Lower lobe of right lung (tissue), 2 donors: Measurements from ENCODE around the gene LTBP4. TPM values are rescaled to one million over a fixed set of nuclear protein-coding genes. Genes with fewer than 3 reads are reported as not detected.
A peak's percentile ranks its signal among the peaks of the same experiment; 100 is the strongest.

ENCODE experiments used
- ATAC-seq, 2 donors: fragments of 200-7000 bp; cut with Tn5 transposase; one replicate each; pipeline ENCODE4 v1.9.1; 2020 to 2022; ENCODE audit warnings: mild to moderate bottlenecking in 2 of 2, moderate library complexity in 2 of 2
- DNase-seq: peaks from one replicate; pipeline ENCODE4 v3.0.0-alpha.2; 2020
- H3K27ac ChIP-seq: fragments of 200-600 bp; one replicate; pipeline ENCODE4 v1.8.0; 2022
- H3K27me3 ChIP-seq: fragments of 200-600 bp; one replicate; pipeline ENCODE4 v1.8.0; 2022; ENCODE audit warnings: low read depth
- H3K36me3 ChIP-seq: fragments of 200-600 bp; one replicate; pipeline ENCODE4 v1.8.0; 2022; ENCODE audit warnings: mild to moderate bottlenecking
- H3K4me1 ChIP-seq: fragments of 200-600 bp; one replicate; pipeline ENCODE4 v1.8.0; 2022
- H3K4me3 ChIP-seq: fragments of 200-600 bp; one replicate; pipeline ENCODE4 v1.8.0; 2022; ENCODE audit warnings: mild to moderate bottlenecking
- H3K9me3 ChIP-seq: fragments of 200-600 bp; one replicate; pipeline ENCODE4 v1.8.0; 2022
- intact Hi-C: fragments of 100-400 bp; cut with DNase I; formaldehyde crosslinking; loops from one replicate; pipeline ENCODE4 v1.11.0; 2022
- total RNA-seq: library from RNA; stranded (reverse); fragmentation: NEBNext Ultra II Directional; extraction: Animal tissue kit (Norgen Biotek cat#: 25700); gene quantifications from one replicate; pipeline ENCODE4 v1.2.1, GENCODE V29; 2021
- TF ChIP-seq, protein P1 (sequence below): fragments of 200-600 bp; IDR thresholded peaks from one replicate; pipeline ENCODE4 v1.8.0; 2022; ENCODE audit warnings: antibody characterized with exemption, mild to moderate bottlenecking
- donor health status: DM: no; HTN: yes; CAD: no; lungs with severe emphysema.

The LTBP4 gene
- total RNA-seq, 1 donor from 2014 or later: 316 TPM

DNA sequence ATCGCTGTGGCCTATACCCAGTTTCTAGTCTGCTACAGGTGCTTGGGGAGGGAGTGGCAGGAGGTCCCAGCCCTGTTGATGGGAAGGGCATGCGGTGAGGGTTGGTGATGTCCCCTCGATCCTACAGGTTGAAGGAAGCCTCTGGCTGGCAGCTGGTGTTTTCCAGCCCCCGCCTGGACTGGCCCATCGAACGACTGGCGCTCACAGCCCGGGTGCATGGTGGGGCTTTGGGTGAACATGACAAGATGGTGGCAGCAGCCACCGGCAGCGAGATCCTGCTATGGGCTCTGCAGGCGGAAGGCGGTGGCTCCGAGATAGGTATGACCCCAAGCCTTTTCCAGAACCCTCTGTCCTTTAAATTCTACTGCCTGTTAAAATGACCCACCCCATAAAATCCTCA, 20.6 kb upstream of the LTBP4 start:
- no peaks in the 10 kb centered on the region for H3K27me3 ChIP-seq
- no peak overlapping the region for H3K4me3 ChIP-seq
- no peaks in the 10 kb centered on the region for H3K9me3 ChIP-seq
- TF ChIP-seq, protein P1, sequence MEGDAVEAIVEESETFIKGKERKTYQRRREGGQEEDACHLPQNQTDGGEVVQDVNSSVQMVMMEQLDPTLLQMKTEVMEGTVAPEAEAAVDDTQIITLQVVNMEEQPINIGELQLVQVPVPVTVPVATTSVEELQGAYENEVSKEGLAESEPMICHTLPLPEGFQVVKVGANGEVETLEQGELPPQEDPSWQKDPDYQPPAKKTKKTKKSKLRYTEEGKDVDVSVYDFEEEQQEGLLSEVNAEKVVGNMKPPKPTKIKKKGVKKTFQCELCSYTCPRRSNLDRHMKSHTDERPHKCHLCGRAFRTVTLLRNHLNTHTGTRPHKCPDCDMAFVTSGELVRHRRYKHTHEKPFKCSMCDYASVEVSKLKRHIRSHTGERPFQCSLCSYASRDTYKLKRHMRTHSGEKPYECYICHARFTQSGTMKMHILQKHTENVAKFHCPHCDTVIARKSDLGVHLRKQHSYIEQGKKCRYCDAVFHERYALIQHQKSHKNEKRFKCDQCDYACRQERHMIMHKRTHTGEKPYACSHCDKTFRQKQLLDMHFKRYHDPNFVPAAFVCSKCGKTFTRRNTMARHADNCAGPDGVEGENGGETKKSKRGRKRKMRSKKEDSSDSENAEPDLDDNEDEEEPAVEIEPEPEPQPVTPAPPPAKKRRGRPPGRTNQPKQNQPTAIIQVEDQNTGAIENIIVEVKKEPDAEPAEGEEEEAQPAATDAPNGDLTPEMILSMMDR: no peak
- no peak for DNase-seq
- intact Hi-C loops: no loop called here
- no peak for ATAC-seq
- H3K27ac ChIP-seq: peak overlapping the region; percentile 66
- peaks cover 11% of the 10 kb centered on the region for H3K4me1 ChIP-seq
- H3K36me3 ChIP-seq: peaks cover 65% of the 10 kb centered on the region

DNA sequence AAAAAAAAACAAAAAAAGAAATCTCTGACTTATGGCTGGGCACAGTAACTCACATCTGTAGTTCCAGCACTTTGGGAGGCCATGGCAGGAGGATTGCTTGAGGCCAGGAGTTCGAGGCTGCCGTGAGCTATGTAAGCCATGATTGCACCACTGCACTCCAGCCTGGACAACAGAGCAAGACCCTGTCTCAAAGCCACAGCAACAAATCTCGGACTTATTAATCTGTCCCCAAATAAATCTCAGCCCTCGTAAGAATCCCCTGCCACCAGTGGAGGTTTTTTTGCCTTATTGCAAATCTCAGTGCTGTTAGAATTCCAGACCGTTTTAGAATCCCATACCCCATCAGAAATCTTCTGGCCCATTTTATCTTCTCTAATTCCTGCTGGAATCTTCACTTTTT, 19.6 kb upstream of the LTBP4 start:
- Histone ChIP-seq H3K27ac (no peak overlapping the region), H3K27me3 (no peaks in the 10 kb centered on the region), H3K4me1 (peaks cover 11% of the 10 kb centered on the region), H3K4me3 (no peak overlapping the region), H3K9me3 (no peaks in the 10 kb centered on the region), H3K36me3 (peaks cover 74% of the 10 kb centered on the region)
- ATAC-seq (no peak), DNase-seq (no peak)
- intact Hi-C loops: no loop called here
- TF ChIP-seq, protein P1: no peak

DNA sequence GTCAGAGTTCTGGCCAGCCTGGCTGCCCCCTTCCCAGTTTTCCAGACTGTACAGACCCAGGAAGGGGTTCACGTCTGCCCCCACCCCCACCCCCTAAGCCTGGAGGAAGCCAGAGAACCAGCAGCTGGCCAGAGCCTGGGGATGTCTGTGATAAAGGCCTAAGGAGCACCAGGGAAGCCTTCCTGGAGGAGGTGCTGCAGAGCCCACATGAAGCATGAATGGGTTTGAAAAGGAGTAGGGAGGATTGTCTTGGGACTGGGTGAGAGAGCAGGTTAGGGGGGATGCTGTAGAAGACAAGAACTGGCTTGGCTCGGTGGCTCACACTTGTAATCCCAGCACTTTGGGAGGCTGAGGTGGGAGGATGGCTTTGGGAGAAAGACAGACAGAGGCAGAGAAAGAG, 18.7 kb upstream of the LTBP4 start:
- ATAC-seq: no peak
- peaks cover 83% of the 10 kb centered on the region for H3K36me3 ChIP-seq
- no peak overlapping the region for H3K4me3 ChIP-seq
- no peaks in the 10 kb centered on the region for H3K27me3 ChIP-seq
- TF ChIP-seq, protein P1: no peak
- H3K27ac ChIP-seq: no peak overlapping the region
- no peaks in the 10 kb centered on the region for H3K9me3 ChIP-seq
- no peak for DNase-seq
- H3K4me1 ChIP-seq: peaks cover 8% of the 10 kb centered on the region
- intact Hi-C loops: no loop called here

DNA sequence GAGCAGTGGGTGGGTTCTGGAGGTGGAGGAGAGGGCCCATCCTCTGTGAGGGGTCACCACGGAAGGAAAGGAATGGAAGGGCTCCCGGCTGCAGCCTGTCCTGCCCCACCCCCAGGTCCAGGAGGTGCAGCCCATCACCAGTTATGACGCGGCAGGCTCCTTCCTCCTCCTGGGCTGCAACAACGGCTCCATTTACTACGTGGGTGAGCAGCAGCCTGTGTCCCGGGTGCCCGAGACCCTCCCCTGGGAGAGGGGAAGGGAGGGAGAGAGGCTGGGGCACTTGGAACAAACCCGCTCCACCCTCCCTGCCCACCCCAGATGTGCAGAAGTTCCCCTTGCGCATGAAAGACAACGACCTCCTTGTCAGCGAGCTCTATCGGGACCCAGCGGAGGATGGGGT, 17.9 kb upstream of the LTBP4 start:
- DNase-seq (no peak), ATAC-seq (no peak)
- Histone ChIP-seq H3K27ac (no peak overlapping the region), H3K36me3 (peaks cover 92% of the 10 kb centered on the region), H3K9me3 (no peaks in the 10 kb centered on the region), H3K27me3 (no peaks in the 10 kb centered on the region), H3K4me3 (no peak overlapping the region), H3K4me1 (peaks cover 2% of the 10 kb centered on the region)
- TF ChIP-seq, protein P1: no peak
- intact Hi-C loops: no loop called here

DNA sequence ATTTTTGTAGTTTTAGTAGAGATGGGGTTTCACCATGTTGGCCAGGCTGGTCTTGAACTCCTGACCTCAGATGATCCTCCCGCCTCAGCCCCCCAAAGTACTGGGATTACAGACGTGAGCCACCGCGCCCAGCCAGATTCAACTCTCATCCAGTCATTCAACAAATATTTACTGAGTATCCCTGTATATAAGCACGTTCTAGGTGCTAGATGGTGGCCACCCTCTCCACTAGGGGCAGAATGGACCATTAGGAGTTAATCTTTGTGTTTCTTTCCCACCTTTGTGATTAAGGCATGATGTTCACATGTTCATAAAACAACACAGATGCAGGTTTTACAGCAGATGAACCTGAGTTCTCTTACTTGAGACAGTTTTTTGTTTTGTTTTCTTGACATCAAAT, 17.2 kb upstream of the LTBP4 start:
- H3K36me3 ChIP-seq: peaks cover 94% of the 10 kb centered on the region
- H3K9me3 ChIP-seq: no peaks in the 10 kb centered on the region
- no peak for ATAC-seq
- H3K4me3 ChIP-seq: no peak overlapping the region
- DNase-seq: no peak
- H3K27ac ChIP-seq: no peak overlapping the region
- intact Hi-C loops: no loop called here
- no peaks in the 10 kb centered on the region for H3K27me3 ChIP-seq
- TF ChIP-seq, protein P1: no peak
- no peaks in the 10 kb centered on the region for H3K4me1 ChIP-seq
